NK-92 (cell line): ENCODE results near the gene RNU5B-1.

Experiments
- DNase-seq: peaks from one replicate; lab custom pipeline; 2025; ENCODE audit not compliant: unreplicated experiment; lab: John Stamatoyannopoulos, UW

The RNU5B-1 gene

DNA sequence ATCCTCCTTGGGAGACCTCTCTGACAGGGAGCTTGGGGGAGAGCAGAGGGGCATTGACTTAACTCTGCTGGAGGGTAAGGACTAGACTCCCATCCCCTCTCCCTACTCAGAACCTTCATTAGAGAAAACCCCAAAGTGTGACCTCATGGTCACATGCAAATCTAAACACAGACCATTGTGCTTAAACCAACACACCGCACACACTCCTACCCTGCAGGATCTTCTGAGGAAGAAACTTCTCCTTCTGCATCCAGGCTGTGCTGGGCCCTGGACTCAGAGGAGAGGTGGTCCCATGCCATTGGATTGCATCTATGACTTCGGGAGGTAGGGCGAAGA lies 17.0 kb upstream of the RNU5B-1 start:
- DNase-seq: no peak

DNA sequence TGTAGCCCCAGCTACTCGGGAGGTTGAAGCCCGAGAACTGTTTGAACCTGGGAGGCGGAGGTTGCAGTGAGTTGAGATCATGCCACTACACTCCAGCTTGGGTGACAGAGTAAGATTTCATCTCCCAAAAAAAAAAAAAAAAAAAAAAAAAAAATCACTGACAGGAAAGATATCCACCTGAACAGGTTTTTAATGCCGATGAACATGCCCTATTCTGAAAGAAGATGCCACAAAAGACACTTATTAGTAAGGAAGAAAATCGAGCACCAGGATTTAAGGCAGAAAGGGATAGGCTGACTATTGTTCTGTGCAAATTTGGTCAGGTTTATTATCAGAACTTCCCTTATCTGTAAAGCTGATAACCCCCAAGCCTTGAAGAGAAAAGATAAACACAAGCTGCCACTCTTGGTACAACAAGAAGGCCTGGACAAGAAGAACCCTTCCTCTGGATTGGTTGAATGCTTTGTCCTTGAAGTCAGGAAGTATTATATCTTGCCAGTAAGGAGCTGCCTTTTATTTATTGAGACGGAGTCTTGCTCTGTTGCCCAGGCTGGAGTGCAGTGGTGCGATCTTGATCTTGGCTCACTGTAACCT lies 15.1 kb upstream of the RNU5B-1 start:
- DNase-seq: no peak

DNA sequence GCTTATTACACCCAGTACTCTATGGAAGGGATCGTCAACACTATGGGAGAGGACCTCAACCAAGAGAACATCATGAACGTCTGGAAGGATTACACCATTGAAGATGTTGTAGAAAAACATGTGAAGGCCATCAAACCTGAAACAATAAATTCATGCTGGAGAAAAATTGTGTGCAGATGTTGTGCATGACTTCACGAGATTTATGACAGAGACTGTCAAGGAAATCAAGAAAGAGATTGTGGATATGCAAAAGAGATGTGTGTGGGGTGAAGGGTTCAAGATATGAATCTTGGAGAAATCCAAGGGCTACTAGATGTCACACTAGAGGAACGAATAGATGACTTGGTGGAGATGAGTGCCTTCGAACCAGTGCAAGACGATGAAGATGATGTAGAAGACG lies 14.2 kb upstream of the RNU5B-1 start:
- DNase-seq: no peak

DNA sequence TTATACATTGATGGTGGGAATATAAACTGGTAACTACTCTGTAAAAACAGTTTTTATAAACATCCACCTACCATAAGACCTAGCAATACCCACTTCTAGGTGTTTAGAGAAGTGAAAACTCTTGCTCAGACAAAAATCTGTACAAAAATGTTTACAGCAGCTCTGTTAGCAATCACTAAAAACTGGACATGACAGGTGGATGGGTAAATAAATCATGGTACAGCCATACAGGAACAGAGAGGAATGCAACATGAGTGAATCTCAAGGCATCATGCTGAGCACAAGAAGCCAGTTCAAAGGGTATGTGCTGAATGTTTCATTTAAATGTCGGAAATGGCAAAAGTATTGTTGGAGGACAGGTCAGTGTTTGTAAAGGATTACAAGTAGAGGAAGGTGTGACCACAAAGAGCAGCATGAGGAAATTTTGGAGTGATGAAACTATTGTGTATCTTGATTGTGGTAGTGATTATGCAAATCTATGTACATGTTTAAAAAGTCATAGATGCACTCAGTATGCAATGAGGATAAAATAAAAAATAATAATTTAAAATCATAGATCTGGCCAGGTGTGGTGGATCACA lies 11.4 kb upstream of the RNU5B-1 start:
- DNase-seq: no peak

DNA sequence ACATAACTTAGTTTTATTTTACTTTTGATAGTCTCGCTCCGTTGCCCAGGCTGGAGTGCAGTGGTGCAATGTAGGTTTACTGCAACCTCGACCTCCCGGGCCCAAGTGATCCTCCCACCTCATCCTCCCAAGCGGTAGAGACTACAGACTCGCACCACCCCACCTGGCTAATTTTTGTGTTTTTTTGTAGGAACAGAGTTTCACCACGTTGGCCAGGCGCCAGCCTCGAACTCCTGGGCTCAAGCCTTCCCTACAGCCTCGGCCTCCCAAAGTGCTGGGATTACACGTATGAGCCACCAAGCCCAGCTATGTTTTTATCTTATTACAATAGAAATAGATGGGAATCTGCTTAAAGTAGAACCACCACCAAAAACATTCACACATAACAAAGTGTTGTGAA lies 5.7 kb upstream of the RNU5B-1 start:
- no peak for DNase-seq

DNA sequence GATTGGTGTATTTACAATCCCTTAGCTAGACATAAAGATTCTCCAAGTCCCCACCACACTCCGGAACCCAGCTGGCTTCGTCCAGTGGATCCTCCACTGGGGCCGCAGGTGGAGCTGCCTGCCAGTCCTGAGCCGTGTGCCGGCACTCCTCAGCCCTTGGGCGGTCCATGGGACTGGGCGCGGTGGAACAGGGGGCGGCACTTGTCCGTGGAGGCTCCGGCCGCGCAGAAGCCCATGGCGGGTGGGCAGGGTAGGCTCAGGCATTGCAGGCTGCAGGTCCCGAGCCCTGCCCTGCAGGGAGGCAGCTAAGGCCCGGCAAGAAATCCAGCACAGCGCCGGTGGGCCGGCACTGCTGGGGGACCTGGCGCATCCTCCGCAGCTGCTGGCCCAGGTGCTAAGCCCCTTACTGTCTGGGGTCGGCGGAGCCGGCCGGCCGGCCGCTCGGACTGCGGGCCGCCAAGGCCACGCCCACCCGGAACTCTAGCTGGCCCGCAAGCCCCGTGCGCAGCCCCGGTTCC lies 3.5 kb upstream of the RNU5B-1 start:
- DNase-seq: no peak

DNA sequence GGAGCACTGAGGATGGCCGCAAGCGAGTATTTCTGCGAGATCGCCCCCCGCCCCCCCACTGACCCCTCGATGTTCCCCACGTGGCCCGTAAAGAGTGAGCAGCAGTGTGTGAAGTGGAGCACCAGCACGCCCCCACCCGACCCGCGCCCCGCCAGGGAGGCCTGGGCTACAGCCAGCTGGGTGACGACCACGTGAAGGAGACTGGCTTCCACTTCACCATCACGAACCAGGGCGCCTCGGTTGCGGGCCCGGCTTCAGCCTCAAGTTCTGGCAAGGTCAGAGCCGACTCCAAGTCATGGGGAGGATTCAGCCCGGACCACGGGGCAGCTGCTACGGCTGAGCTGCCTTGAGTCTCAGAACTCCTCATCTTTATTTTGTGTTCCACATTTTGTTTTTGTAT lies 2.4 kb upstream of the RNU5B-1 start:
- no peak for DNase-seq

DNA sequence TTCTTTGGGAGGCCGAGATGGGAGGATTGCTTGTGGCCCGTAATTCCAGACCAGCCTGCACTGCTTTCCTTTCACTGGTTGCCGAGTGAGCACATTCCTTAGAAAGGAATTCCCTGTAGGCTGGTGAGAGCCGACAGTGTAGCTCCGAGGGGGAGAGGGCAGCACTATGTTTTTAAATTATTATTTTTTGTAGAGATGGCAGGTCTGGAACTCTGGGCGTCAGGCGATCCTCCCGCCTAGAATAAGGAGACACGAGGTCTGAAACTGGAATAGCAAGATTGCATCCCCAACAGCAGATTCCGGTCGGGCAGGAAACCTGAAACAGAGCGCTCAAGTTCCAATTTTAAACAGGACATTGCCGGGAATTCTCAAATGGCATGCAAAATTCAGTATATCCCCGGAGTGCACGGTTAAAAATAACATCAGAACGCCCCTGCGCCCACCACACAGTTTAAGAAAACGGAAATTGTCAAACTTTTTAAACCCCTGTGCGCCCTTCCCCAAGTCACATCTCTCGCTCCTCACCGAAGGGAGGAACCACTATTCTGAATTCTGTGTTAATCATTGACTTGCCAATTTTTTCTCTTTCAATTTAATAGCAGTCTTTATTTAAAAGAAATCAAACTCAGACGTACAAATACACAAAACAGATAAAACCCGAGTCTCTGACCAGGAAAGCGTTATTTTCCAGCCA lies 643 bp upstream of the RNU5B-1 start:
- DNase-seq: no peak

DNA sequence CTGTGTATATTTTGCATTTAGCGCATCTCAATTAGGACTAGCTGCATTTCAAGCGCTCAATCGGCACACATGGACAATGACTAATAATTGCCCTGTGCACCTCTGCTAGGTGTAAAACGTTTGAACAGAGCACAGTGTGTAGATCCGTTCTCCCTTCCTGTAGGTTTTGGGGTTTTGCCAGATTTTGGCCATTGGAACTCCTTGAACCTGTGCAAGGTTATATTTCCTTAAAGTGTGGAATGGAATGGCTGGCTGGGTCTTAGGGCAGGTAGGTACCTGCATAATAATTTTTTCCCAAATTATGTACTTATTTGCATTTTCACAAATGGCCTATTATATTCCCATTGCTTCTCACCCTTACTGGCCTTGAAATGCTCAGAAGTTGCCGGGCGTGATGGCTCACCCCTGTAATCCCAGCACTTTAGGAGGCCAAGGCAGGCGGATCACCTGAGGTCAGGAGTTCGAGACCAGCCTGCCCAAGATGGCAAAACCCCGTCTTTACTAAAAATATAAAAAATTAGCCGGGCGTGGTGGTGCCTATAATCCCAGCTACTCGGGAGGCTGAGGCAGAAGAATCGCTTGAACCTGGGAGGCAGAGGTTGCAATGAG lies 777 bp downstream of the RNU5B-1 start:
- no peak for DNase-seq

DNA sequence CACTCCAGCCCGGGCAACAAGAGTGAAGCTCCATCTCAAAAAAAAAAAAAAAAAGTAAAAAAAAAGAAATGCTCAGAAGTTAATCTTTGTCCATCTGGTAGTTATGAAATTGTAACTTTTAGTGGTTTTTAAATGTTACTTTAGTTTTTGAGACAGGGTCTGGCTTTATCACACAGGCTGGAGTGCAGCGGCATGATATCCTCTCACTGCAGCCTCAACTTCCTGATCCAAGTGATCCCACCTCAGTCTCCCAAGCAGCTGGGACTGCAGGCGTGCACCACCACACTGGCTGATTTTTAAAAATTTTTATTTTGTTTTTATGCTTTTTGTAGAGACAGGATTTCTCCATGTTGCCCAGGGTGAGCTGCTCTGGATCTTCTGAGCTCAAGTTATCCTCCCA lies 1.3 kb downstream of the RNU5B-1 start:
- DNase-seq: no peak

DNA sequence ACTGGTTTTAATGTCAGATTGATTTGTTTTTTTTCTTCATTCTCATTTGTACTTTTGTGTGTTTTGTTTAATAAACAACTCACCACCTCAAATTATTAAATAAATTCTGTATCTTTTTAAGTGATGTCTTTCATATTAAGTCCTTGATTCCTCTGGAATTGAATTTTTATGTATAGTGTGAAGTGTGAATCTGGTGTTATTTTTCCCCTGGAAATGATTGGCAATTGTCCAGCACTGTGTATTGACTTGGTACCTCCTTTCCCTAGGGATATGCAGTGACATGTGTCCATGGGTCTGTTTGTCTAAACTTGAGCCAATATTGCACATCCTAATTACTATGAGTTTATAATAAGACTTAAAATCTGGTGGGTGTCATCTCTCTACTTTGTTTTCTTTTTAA lies 2.1 kb downstream of the RNU5B-1 start:
- DNase-seq: no peak

DNA sequence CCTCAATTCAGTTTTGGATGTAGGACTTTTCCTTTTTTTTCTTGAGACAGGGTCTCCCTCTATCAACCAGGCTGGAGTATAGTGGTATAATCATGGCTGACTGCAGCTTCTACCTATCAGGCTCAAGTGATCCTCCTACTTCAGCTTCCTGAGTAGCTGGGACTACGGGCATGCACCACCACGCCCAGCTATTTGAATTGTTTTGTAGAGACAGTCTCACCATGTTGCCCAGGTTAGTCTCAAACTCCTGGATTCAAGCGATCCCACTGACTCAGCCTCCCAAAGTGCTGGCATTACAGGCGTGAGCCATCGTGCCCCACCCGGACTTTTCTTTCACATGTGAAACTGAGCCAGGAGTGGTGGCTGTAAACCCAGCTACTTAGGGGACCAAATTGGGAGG lies 3.5 kb downstream of the RNU5B-1 start:
- no peak for DNase-seq

DNA sequence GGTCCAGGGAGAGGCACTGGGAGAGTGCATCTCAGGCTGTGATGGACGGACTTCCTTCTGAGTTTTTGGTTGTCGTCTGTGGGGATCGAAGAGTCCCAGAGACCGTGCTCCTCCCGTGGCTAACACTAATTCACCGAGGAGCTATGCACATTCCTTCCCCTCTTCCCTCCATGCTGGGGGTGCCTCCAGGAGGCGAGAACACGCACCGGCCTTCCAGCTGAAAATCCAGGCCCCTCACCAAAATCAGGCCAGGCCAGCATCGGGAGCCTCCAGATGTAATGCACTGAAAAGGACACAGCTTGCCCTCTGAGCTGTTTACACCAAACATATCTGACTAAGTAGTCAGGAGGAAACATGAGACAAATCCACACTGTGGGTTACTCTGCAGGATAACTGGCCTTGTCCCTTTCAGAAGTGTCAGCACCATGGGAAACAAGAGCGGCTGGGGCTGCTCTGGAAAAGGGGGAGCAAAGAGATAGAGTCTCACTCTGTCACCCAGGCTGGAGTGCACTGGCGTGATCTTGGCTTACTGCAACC lies 5.5 kb downstream of the RNU5B-1 start:
- no peak for DNase-seq

DNA sequence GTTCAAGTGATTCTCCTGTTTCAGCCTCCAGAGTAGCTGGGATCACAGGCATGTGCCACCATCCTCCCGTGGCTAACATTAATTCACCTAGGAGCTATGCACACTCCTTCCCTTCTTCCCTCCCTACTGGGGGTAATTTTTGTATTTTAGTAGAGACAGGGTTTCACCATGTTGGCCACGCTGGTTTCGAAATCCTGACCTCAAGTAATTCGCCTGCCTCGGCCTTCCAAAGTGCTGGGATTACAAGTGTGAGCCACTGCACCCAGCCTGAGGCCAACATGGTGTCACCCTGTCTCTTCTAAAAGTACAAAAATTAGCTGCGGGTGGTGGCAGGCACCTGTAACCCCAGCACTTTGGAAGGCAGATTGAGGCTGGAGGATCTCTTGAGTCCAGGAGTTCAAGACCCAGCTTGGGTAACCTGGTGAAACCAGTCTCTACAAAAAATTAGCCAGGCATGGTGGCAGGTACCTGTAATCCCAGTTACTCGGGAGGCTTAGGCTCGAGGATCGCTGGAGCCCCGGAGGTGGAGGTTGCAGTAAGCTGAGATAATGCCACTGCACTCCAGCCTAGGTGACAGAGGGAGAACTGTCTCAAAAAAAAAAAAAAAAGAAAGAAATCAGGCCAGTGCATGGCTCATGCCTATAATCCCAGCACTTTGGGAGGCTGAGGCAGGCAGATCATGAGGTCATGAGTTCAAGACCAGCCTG lies 6.1 kb downstream of the RNU5B-1 start:
- DNase-seq: no peak

DNA sequence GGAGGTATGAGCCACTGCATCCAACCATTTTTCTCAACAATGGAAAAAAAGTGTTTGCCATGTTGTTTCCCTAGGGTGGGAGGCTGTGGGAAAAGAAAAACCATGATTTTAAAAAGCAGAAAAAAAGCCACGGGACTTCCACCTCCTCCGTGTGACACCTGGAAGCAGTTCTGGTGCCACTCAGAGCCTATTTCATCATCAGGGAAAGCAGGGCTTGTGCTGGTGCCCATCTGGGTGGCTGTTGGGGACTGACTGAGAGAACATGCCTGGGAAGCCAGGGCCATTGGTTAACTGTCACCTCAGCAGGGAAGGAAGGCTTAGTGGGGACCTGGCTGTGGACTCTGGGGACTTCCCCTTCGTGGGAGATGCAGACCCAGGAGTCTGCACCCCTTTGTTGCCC lies 7.3 kb downstream of the RNU5B-1 start:
- DNase-seq: no peak

DNA sequence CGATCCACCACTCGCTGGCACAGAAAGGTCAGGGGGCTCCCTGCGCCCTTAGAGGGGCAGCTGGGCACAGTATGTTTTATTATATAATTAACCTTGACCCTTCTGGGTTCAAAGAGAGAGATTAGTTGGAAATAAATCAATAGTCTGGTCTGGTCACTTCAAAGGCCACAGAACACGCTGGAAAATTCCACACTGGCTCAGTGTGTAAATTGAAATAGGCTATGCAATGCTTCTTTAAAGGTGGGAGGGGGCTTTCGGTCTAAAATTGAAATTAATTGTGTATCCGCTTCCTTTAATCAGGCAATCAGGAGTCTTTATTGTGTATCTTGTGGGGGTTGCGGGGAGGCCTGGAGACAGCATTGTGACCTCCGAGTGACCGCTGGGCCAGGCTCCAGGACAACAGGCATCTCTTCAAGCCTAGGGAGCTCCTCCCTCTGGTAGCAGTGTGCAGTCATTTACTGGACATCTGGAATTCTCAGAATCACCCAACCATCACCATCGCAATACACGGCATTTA lies 8.0 kb downstream of the RNU5B-1 start:
- DNase-seq: no peak

DNA sequence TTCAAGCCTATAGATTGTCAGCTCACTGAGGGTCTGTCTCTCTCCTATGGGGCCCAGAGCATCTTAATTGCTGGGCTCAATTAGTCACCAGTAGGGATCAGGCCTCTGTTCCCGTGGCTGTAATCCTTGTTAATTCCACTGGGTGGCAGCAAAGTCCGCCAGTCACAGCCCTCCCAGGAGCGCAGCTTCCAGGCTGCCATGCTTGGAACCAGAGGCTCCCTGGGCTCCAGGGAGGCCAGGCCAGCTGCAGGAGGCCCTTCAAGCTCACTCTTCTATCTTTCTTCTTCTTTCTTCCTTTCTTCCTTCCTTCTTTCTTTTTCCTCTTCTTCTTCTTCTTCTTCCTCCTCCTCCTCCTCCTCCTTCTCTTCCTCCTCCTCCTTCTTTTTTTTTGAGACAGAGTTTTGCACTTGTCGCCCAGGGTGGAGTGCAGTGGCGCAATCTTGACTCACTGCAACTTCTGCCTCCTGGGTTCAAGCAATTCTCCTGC lies 14.4 kb downstream of the RNU5B-1 start:
- DNase-seq: no peak

DNA sequence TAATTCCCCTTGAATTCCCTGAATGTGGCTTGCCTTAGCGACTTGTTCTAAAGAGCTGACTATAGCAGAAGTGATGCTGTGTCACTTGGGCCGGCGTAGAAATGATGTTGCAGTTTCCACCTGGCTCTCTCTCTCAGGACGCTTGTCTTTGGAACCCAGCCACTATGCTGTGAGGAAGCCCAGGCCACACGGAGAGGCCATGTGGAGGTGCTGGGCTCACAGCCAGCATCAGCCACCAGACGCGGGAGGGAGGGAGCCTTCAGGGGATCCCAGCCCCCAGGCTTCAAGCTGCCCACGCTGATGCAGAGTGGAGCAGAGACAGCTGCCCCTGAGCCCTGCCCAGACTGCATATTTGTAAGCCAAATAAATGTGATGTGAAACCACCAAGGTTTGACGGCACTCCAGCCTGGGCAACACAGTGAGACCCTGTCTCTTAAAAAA lies 18.6 kb downstream of the RNU5B-1 start:
- no peak for DNase-seq

DNA sequence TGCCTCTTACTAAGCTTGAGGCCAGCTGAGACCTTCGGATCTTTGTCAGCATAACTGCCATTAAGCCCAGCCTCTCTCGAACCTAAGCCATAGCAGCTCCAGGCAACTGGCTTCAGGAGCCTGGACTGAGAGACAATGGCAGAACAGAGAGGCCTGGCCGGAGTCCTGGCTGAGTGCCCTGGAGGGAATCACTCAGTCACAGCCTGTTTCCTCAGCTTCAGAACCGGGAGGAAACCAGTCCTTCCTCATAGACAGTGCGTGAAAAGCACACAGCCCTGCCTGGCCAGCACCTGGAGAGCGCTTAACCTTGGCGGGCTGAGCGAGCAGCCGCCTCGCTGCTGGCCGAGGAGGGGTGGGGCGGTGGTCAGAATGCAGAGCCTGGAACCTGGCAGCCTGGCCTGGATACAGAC lies 21.6 kb downstream of the RNU5B-1 start:
- DNase-seq: no peak

DNA sequence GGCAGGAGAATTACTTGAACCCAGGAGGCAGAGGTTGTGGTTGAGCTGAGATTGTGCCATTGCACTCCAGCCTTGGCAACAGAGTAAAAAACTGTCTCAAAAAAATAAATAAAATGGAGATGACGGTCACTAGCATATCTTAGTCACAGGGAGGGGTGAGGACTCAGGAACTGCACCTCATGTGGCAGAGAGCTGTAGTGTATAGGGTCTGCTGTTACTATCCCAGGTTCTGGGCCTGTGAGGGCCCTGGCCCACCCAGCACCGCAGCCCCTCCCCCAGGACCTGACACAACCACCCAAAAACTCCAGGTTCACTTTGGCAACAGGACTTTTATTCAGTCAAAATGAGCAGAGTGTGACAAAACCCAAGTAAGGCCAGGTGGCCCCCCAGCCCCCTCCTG lies 22.3 kb downstream of the RNU5B-1 start:
- DNase-seq: no peak
